DMS 273 (cell line): Measurements from ENCODE around the gene RAB40B.

Experiments used
- DNase-seq: peaks from one replicate; lab custom pipeline; 2025; ENCODE audit not compliant: unreplicated experiment; lab: John Stamatoyannopoulos, UW

Gene RAB40B

GRCh38 chr17:82619641-82620040 lies 78.9 kb downstream of the RAB40B start:
- DNase-seq: no peak

GRCh38 chr17:82619211-82619610 lies 79.3 kb downstream of the RAB40B start:
- DNase-seq: no peak

- no peak for DNase-seq
Measured at GRCh38 chr17:82616021-82616711, 82.3 kb downstream of the RAB40B start.

GRCh38 chr17:82615084-82616020 lies 83.1 kb downstream of the RAB40B start:
- DNase-seq: no peak

GRCh38 chr17:82614095-82614631 lies 84.3 kb downstream of the RAB40B start:
- DNase-seq: no peak

GRCh38 chr17:82613283-82614094 lies 85.0 kb downstream of the RAB40B start:
- peak; percentile 43 for DNase-seq

- DNase-seq: peak; percentile 88
Measured at GRCh38 chr17:82611140-82612058, 87.1 kb downstream of the RAB40B start.

- DNase-seq: no peak
Measured at GRCh38 chr17:82609655-82610054, 88.8 kb downstream of the RAB40B start.

GRCh38 chr17:82608816-82609215 lies 89.7 kb downstream of the RAB40B start:
- no peak for DNase-seq

- DNase-seq: no peak
Measured at GRCh38 chr17:82605939-82606600, 92.4 kb downstream of the RAB40B start.
